ENCODE data around the gene TGFBR2.
A peak's percentile ranks its signal among the peaks of the same experiment; 100 is the strongest.

The TGFBR2 gene

GRCh38 chr3:30606301-30607031 is at the start of gene TGFBR2:
Gene TGFBR2 (plus strand): TSS chr3:30606601. CDS start chr3:30606884, 283 bp downstream.
- peak; percentile 58 to 68 (median 64) for DNase-seq (ENCODE audit: low read depth in 3 of 3, low spot score in 1 of 3)

GRCh38 chr3:30557746-30558303 is 48.6 kb upstream of the TGFBR2 start:
- no peak for DNase-seq (ENCODE audit: low read depth in 3 of 3, low spot score in 1 of 3)

- DNase-seq (ENCODE audit: low read depth in 3 of 3, low spot score in 1 of 3): no peak
These were observed 42.4 kb upstream of the TGFBR2 start for GRCh38 chr3:30563956-30564355.

- no peak for DNase-seq (ENCODE audit: low read depth in 3 of 3, low spot score in 1 of 3)
These were observed 39.2 kb upstream of the TGFBR2 start for GRCh38 chr3:30567139-30567753.

GRCh38 chr3:30576946-30577345 is 29.5 kb upstream of the TGFBR2 start:
- no peak for DNase-seq (ENCODE audit: low read depth in 3 of 3, low spot score in 1 of 3)

GRCh38 chr3:30577788-30578187 is 28.6 kb upstream of the TGFBR2 start:
- no peak for DNase-seq (ENCODE audit: low read depth in 3 of 3, low spot score in 1 of 3)

GRCh38 chr3:30578479-30578878 is 27.9 kb upstream of the TGFBR2 start:
- DNase-seq (ENCODE audit: low read depth in 3 of 3, low spot score in 1 of 3): no peak

GRCh38 chr3:30578986-30579579 is 27.3 kb upstream of the TGFBR2 start:
- DNase-seq (ENCODE audit: low read depth in 3 of 3, low spot score in 1 of 3): no peak

GRCh38 chr3:30581067-30581585 is 25.3 kb upstream of the TGFBR2 start:
- DNase-seq (ENCODE audit: low read depth in 3 of 3, low spot score in 1 of 3): no peak

GRCh38 chr3:30581982-30582381 is 24.4 kb upstream of the TGFBR2 start:
- no peak for DNase-seq (ENCODE audit: low read depth in 3 of 3, low spot score in 1 of 3)

- no peak for DNase-seq (ENCODE audit: low read depth in 3 of 3, low spot score in 1 of 3)
These were observed 22.4 kb upstream of the TGFBR2 start for GRCh38 chr3:30583973-30584372.

- DNase-seq (ENCODE audit: low read depth in 3 of 3, low spot score in 1 of 3): no peak
These were observed 20.7 kb upstream of the TGFBR2 start for GRCh38 chr3:30585654-30586053.

- DNase-seq (ENCODE audit: low read depth in 3 of 3, low spot score in 1 of 3): no peak
These were observed 20.1 kb upstream of the TGFBR2 start for GRCh38 chr3:30586096-30586805.

GRCh38 chr3:30586806-30587486 is 19.5 kb upstream of the TGFBR2 start:
- no peak for DNase-seq (ENCODE audit: low read depth in 3 of 3, low spot score in 1 of 3)

GRCh38 chr3:30587904-30588303 is 18.5 kb upstream of the TGFBR2 start:
- no peak for DNase-seq (ENCODE audit: low read depth in 3 of 3, low spot score in 1 of 3)

GRCh38 chr3:30596152-30596551 is 10.2 kb upstream of the TGFBR2 start:
- no peak for DNase-seq (ENCODE audit: low read depth in 3 of 3, low spot score in 1 of 3)

GRCh38 chr3:30597131-30597768 is 9.2 kb upstream of the TGFBR2 start:
- no peak for DNase-seq (ENCODE audit: low read depth in 3 of 3, low spot score in 1 of 3)

GRCh38 chr3:30597769-30598134 is 8.6 kb upstream of the TGFBR2 start:
- DNase-seq (ENCODE audit: low read depth in 3 of 3, low spot score in 1 of 3): no peak

GRCh38 chr3:30598668-30599545 is 7.5 kb upstream of the TGFBR2 start:
- no peak for DNase-seq (ENCODE audit: low read depth in 3 of 3, low spot score in 1 of 3)
